Ovary (tissue), 9 donors: ENCODE results near the gene CREG2. TPM values are rescaled to one million over a fixed set of nuclear protein-coding genes. Genes with fewer than 3 reads are reported as not detected.

Experiments
- DNase-seq, 5 donors: peaks; one replicate each; pipeline ENCODE4 v3.0.0-alpha.2; 2019 to 2020
- H3K27ac ChIP-seq, 2 donors: fragments of 200-600 bp; one replicate each; pipeline versions ENCODE4 v1.5.1 to v1.8.0; 2019 to 2022
- H3K27me3 ChIP-seq: fragments of 200-600 bp; one replicate; pipeline ENCODE4 v1.8.0; 2022
- H3K36me3 ChIP-seq: fragments of 200-600 bp; sonication (generic); one replicate; pipeline ENCODE4 v1.5.1; 2019
- H3K4me1 ChIP-seq: one replicate; pipeline ENCODE4 v1.8.1; 2013; ENCODE audit warnings: mild to moderate bottlenecking, moderate library complexity; ENCODE audit not compliant: insufficient read depth
- H3K4me3 ChIP-seq: fragments of 200-600 bp; sonication (generic); one replicate; pipeline ENCODE4 v1.5.1; 2017
- H3K9me3 ChIP-seq, 2 donors: fragments of 200-600 bp in 1 of 2; sonication (generic) in 1 of 2; one replicate each; pipeline versions ENCODE4 v1.5.1 to v1.8.1; 2013 to 2019; ENCODE audit warnings: mild to moderate bottlenecking in 1 of 2, moderate library complexity in 1 of 2
- CTCF ChIP-seq, 3 donors: fragments of 450-650 bp in 2 of 3; fragments of 200-600 bp in 1 of 3; IDR thresholded peaks; one replicate each; pipeline versions ENCODE4 v1.5.1 to v1.8.0; 2016 to 2022; ENCODE audit warnings: antibody characterized with exemption in 3 of 3, mild to moderate bottlenecking in 1 of 3
- EP300 ChIP-seq: sonication (generic); formaldehyde crosslinking; IDR thresholded peaks from one replicate; pipeline ENCODE4 v1.6.1; 2017; ENCODE audit warnings: antibody characterized with exemption
- POLR2A ChIP-seq: fragments of 450-650 bp; IDR thresholded peaks from one replicate; pipeline ENCODE4 v1.6.1; 2017; ENCODE audit warnings: antibody characterized with exemption, mild to moderate bottlenecking, moderate library complexity
- WGBS, 3 donors: extraction: QIAGEN DNeasy Blood & Tissue Kit in 1 of 3; methylation state at CpG; one replicate each; pipeline versions ENCODE4 v1.1.5 to v1.1.7; 2013 to 2017; 5-methylcytosine and 5-hydroxymethylcytosine counted together
- intact Hi-C, 4 donors: fragments of 100-400 bp; cut with DNase I; formaldehyde crosslinking; loops; one replicate each; pipeline versions ENCODE4 v1.11.0 to v1.15.1; 2022 to 2023
- polyA plus RNA-seq, 2 donors: library from polyadenylated mRNA; stranded (reverse); fragments of 200-250 nt in 1 of 2; fragments of 350-450 nt in 1 of 2; fragmentation: Illumina TruSeq in 1 of 2; extraction: RNeasy Lipid Tissue Mini Kit (QIAGEN cat#74804) in 1 of 2; gene quantifications; one replicate each; pipeline ENCODE4 v1.2.3, GENCODE V29; 2013 to 2014
- total RNA-seq, 7 donors: library from RNA; depleted of rRNA in 2 of 7; stranded (reverse); fragments of >200 nt in 2 of 7; fragmentation: NEBNext Ultra II Directional in 3 of 7; extraction: Animal tissue kit (Norgen Biotek cat#: 25700) in 3 of 7; gene quantifications; one replicate each; pipeline versions ENCODE4 v1.1.0 to v1.2.4, GENCODE V29; 2016 to 2023
- donor health status: DM: no; HTN: no; CAD: no; lungs with moderate emphysema.
- donor health status: DM: no; HTN: no; CAD: no.
- donor health status: Bipolar disorder and iron deficiency.
- donor health status: DM: yes; HTN: yes; CAD: no.
- donor health status: DM: no; HTN: no; CAD: no.
- donor health status: DM: yes; HTN: yes; CAD: no.

The CREG2 gene
- total and polyA plus RNA-seq, 9 donors = 0.04 to 0.57 (median 0.19) TPM; not detected in 1

- DNase-seq = no peak
- Histone ChIP-seq H3K9me3 (no peaks in the 10 kb centered on the region), H3K36me3 (no peaks in the 10 kb centered on the region), H3K4me1 (peaks cover 2% of the 10 kb centered on the region), H3K4me3 (no peak overlapping the region), H3K27ac (no peak overlapping the region), H3K27me3 (no peaks in the 10 kb centered on the region)
- TF ChIP-seq CTCF (IDR thresholded peaks at IDR 0.05) = no peak
- no peak for TF ChIP-seq POLR2A
- no peak for TF ChIP-seq EP300
- WGBS, 3 donors = 86 to 89% (median 89%) methylated on average over 4 of the region's 4 CpGs
- intact Hi-C loops = no loop called here
These were observed 44.2 kb upstream of the CREG2 start for GRCh38 chr2:101431486-101431885.

GRCh38 chr2:101430156-101430555 is 42.9 kb upstream of the CREG2 start:
- TF ChIP-seq POLR2A (no peak), EP300 (no peak), CTCF (IDR thresholded peaks at IDR 0.05) (no peak)
- no peak overlapping the region for H3K27ac ChIP-seq

DNA sequence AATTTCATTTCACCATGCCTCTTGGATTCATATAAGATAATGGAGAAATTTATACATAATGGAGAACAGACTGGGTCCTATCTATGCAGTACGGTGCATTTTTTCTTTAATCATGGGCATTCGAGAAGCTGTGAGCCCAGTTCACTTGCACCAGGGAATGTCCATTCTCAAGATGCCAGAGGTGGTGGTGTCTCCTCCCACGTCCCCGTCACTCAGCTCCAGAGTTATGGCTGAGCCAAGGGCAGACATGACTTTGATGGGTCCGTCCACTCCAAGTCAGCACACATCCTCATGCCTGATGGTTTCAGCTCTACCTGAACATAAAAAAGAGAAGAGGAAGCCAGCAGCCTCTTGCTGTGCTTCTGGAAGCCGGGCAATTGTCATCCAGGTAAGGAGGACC is 42.1 kb upstream of the CREG2 start:
- intact Hi-C loops = loop anchor here in 1 of 4 donors (10.0 kb wide), 1 partner anchor 405 kb away; no protein-coding TSS in a partner anchor
- Histone ChIP-seq H3K4me1 (no peaks in the 10 kb centered on the region), H3K9me3 (no peaks in the 10 kb centered on the region), H3K27me3 (no peaks in the 10 kb centered on the region), H3K27ac (no peak overlapping the region), H3K36me3 (no peaks in the 10 kb centered on the region), H3K4me3 (no peak overlapping the region)
- 91 to 95% (median 94%) methylated on average over 6 of the region's 6 CpGs for WGBS, 3 donors
- no peak for DNase-seq
- TF ChIP-seq CTCF (IDR thresholded peaks at IDR 0.05) (no peak), EP300 (no peak), POLR2A (no peak)

More at GRCh38 chr2:101430156-101430555, 42.9 kb upstream of the CREG2 start:
- Histone ChIP-seq H3K4me3 (no peak overlapping the region), H3K4me1 (no peaks in the 10 kb centered on the region), H3K36me3 (no peaks in the 10 kb centered on the region), H3K27me3 (no peaks in the 10 kb centered on the region), H3K9me3 (no peaks in the 10 kb centered on the region)
- intact Hi-C loops = no loop called here
- 97 to 98% (median 97%) methylated on average over 2 of the region's 2 CpGs for WGBS, 3 donors
- DNase-seq = no peak

GRCh38 chr2:101428422-101429176 is 41.3 kb upstream of the CREG2 start:
- Histone ChIP-seq H3K36me3 (no peaks in the 10 kb centered on the region), H3K27ac (no peak overlapping the region), H3K9me3 (no peaks in the 10 kb centered on the region), H3K4me1 (no peaks in the 10 kb centered on the region), H3K27me3 (no peaks in the 10 kb centered on the region), H3K4me3 (no peak overlapping the region)
- 69 to 81% (median 79%) methylated on average over 10 of the region's 10 CpGs for WGBS, 3 donors
- DNase-seq = no peak
- TF ChIP-seq CTCF (IDR thresholded peaks at IDR 0.05) = no peak
- no peak for TF ChIP-seq EP300
- no peak for TF ChIP-seq POLR2A
- intact Hi-C loops = loop anchor here in 1 of 4 donors (10.0 kb wide), 1 partner anchor 406 kb away; no protein-coding TSS in a partner anchor
